Right lobe of liver (tissue), 6 donors: ENCODE measurements around the gene CCDC186. TPM values are rescaled to one million over a fixed set of nuclear protein-coding genes. Genes with fewer than 3 reads are reported as not detected.

ENCODE experiments used
- ATAC-seq, 4 donors: fragments of 200-7000 bp; cut with Tn5 transposase; one replicate each; pipeline ENCODE4 v1.9.1; 2020; ENCODE audit warnings: mild to moderate bottlenecking in 4 of 4, moderate library complexity in 4 of 4
- DNase-seq, 3 donors: peaks; one replicate each; pipeline ENCODE4 v3.0.0-alpha.2; 2020
- H3K27ac ChIP-seq, 3 donors: fragments of 200-600 bp; one replicate each; pipeline ENCODE4 v1.8.0; 2022
- H3K27me3 ChIP-seq, 2 donors: fragments of 200-600 bp; one replicate each; pipeline ENCODE4 v1.8.0; 2022
- H3K36me3 ChIP-seq, 4 donors: fragments of 200-600 bp; sonication (generic) in 1 of 4; one replicate each; pipeline versions ENCODE4 v1.5.1 to v1.8.0; 2017 to 2022; ENCODE audit warnings: control low read depth in 1 of 4
- H3K4me1 ChIP-seq, 4 donors: fragments of 200-600 bp; sonication (generic) in 1 of 4; one replicate each; pipeline versions ENCODE4 v1.5.1 to v1.8.0; 2017 to 2022; ENCODE audit warnings: control low read depth in 1 of 4
- H3K4me3 ChIP-seq, 3 donors: fragments of 200-600 bp; one replicate each; pipeline ENCODE4 v1.8.0; 2022
- H3K9me3 ChIP-seq, 4 donors: fragments of 200-600 bp; sonication (generic) in 1 of 4; one replicate each; pipeline versions ENCODE4 v1.5.1 to v1.8.0; 2017 to 2022; ENCODE audit warnings: control low read depth in 1 of 4
- POLR2A ChIP-seq: fragments of 450-650 bp; IDR thresholded peaks from one replicate; pipeline ENCODE4 v1.6.1; 2017; ENCODE audit warnings: antibody characterized with exemption, mild to moderate bottlenecking
- WGBS: methylation state at CpG from one replicate; pipeline ENCODE4 v1.1.6; 2018; ENCODE audit warnings: low coverage, low lambda C conversion rate; ENCODE audit not compliant: insufficient coverage; ENCODE audit errors: missing lambda C conversion rate; 5-methylcytosine and 5-hydroxymethylcytosine counted together
- intact Hi-C, 2 donors: fragments of 100-400 bp; cut with DNase I; formaldehyde crosslinking; loops; one replicate each; pipeline versions ENCODE4 v1.11.2 to v1.14.1; 2022
- total RNA-seq, 6 experiments: library from RNA; depleted of rRNA in 2 of 6; stranded (reverse); fragments of >200 nt in 2 of 6; fragmentation: NEBNext Ultra II Directional in 3 of 6; extraction: Animal tissue kit (Norgen Biotek cat#: 25700) in 3 of 6; gene quantifications; one replicate each; pipeline versions ENCODE4 v1.1.0 to v1.2.4, GENCODE V29; 2016 to 2023
- TF ChIP-seq, protein P1 (sequence below), 4 donors: fragments of 200-600 bp in 3 of 4; fragments of 450-650 bp in 1 of 4; IDR thresholded peaks; one replicate each; pipeline versions ENCODE4 v1.5.1 to v1.8.0; 2016 to 2022; ENCODE audit warnings: antibody characterized with exemption in 4 of 4, mild to moderate bottlenecking in 2 of 4
- donor health status: DM: no; HTN: yes; CAD: no.
- donor health status: DM: no; HTN: no; CAD: no.
- donor health status: DM: no; HTN: no; CAD: no.
- donor health status: DM: no; HTN: yes; CAD: no.
- donor health status: DM: no; HTN: yes; CAD: no.

Gene CCDC186
- total RNA-seq, 6 experiments from 2014 or later: 4.2 to 11.7 (median 6.9) TPM

DNA sequence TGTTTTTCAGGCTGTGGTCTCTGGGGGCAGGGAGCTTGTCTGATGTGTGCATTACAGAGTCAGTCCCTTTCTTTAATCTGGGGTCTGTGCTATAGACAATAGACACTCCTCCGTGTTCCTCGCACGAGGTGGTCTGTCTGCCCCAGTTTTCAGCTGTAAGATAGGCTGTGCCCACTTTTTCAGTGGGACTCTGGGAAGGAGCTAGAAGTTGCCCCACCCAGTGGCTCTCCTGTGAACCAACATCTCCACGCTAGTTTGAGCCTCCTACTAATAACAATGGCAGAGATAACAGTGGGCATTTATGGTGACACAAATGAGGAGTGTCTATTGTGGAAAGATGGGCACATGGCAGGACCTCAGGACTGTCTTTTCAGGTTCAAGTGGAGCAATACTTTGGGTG, 86.3 kb downstream of the CCDC186 start:
- no peak for DNase-seq
- no peak for ATAC-seq
- H3K9me3 ChIP-seq: no peaks in the 10 kb centered on the region
- peaks cover 0 to 6% (median 0%) of the 10 kb centered on the region in 4 donors for H3K4me1 ChIP-seq
- intact Hi-C loops: no loop called here
- no peaks in the 10 kb centered on the region for H3K27me3 ChIP-seq
- no peaks in the 10 kb centered on the region for H3K36me3 ChIP-seq
- TF ChIP-seq, protein P1, sequence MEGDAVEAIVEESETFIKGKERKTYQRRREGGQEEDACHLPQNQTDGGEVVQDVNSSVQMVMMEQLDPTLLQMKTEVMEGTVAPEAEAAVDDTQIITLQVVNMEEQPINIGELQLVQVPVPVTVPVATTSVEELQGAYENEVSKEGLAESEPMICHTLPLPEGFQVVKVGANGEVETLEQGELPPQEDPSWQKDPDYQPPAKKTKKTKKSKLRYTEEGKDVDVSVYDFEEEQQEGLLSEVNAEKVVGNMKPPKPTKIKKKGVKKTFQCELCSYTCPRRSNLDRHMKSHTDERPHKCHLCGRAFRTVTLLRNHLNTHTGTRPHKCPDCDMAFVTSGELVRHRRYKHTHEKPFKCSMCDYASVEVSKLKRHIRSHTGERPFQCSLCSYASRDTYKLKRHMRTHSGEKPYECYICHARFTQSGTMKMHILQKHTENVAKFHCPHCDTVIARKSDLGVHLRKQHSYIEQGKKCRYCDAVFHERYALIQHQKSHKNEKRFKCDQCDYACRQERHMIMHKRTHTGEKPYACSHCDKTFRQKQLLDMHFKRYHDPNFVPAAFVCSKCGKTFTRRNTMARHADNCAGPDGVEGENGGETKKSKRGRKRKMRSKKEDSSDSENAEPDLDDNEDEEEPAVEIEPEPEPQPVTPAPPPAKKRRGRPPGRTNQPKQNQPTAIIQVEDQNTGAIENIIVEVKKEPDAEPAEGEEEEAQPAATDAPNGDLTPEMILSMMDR (IDR thresholded peaks at IDR 0.05): no peak
- no peak for TF ChIP-seq POLR2A
- H3K4me3 ChIP-seq: no peak overlapping the region
- 88% methylated on average over 1 of the region's 4 CpGs for WGBS
- no peak overlapping the region for H3K27ac ChIP-seq

DNA sequence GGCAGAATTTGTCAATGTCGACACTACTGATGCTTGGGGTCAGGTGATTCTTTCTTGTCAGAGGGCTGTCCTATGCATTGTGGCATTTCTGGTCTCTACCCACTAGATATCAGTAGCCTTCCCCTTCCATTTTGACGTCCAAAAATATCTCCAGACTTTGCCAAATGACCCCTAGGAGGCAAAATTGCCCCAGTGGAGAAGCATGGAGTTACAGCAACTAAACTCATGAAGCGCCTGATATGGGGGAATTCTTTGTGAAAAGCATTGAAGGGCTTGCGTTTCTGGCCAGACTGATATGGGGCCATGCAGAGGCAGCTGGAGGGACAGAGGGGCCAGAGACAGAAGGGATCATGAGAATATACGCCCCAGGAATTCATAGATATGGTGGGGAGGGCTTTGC, 86.7 kb downstream of the CCDC186 start:
- H3K4me1 ChIP-seq: peaks cover 0 to 6% (median 0%) of the 10 kb centered on the region in 4 donors
- H3K27me3 ChIP-seq: no peaks in the 10 kb centered on the region
- H3K4me3 ChIP-seq: no peak overlapping the region
- intact Hi-C loops: no loop called here
- H3K27ac ChIP-seq: no peak overlapping the region
- no peak for TF ChIP-seq POLR2A
- TF ChIP-seq, protein P1 (IDR thresholded peaks at IDR 0.05): no peak
- WGBS: 77% methylated on average over 5 of the region's 5 CpGs
- H3K36me3 ChIP-seq: no peaks in the 10 kb centered on the region
- H3K9me3 ChIP-seq: no peaks in the 10 kb centered on the region
- ATAC-seq: no peak
- no peak for DNase-seq

DNA sequence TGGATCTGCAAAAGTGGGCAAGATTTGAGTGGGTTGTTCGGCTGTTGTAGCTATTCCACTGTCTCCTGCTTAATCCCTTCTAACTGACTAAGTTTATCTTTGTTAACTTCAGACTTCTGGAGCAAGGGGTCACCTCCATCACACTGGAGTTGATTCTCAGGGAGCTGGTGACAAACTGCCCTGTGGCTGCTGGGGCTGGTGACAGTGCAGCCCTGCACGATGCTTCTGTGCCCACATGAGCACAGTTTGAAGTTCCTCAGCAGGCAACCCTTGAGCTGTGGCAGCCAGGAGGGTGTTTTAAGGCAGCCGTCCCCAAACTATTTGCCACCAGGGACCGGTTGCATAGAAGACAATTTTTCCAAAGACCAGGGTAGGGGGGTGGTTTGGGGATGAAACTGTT, 89.8 kb downstream of the CCDC186 start:
- Histone ChIP-seq H3K9me3 (no peaks in the 10 kb centered on the region), H3K36me3 (no peaks in the 10 kb centered on the region), H3K4me3 (no peak overlapping the region), H3K27me3 (no peaks in the 10 kb centered on the region), H3K4me1 (no peaks in the 10 kb centered on the region), H3K27ac (no peak overlapping the region)
- no peak for TF ChIP-seq POLR2A
- TF ChIP-seq, protein P1 (IDR thresholded peaks at IDR 0.05): no peak
- DNase-seq: no peak
- intact Hi-C loops: no loop called here
- peak in 1 of 4 donors; percentile 15 for ATAC-seq
- WGBS: 100% methylated on average over 1 of the region's 4 CpGs

DNA sequence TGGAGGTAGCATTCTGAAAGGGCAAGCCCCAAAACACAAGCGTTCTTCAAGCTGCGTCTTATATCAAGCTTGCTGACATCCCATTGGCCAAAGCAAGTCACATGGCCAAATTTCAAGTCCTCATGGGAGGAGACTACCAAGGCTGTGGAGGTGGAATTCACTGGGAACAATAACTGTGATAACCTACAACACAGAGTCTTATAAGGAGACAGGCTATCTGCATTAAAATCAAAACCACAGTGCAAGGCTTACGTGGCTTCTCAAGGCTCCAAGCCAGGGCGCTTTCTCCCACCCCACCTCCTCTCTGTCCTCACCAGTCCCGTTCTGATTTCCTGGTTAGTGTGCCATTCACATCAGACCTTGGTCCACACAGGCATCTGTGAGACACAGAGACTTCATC, 91.0 kb downstream of the CCDC186 start:
- Histone ChIP-seq H3K27me3 (no peaks in the 10 kb centered on the region), H3K36me3 (no peaks in the 10 kb centered on the region), H3K9me3 (no peaks in the 10 kb centered on the region), H3K4me3 (no peak overlapping the region), H3K4me1 (no peaks in the 10 kb centered on the region), H3K27ac (no peak overlapping the region)
- intact Hi-C loops: no loop called here
- WGBS: 71% methylated on average over 3 of the region's 5 CpGs
- ATAC-seq (no peak), DNase-seq (no peak)
- TF ChIP-seq POLR2A: no peak
- TF ChIP-seq, protein P1 (IDR thresholded peaks at IDR 0.05): no peak
